Parathyroid adenoma (tissue), 2 donors: ENCODE measurements around the gene ENTREP1.

Experiments used
- H2AFZ ChIP-seq: fragments of 300-600 bp; sonication (generic); one replicate; pipeline ENCODE4 v1.7.0; 2017; ENCODE audit warnings: antibody characterized with exemption, mild to moderate bottlenecking
- H3K27ac ChIP-seq: fragments of 300-600 bp; sonication (generic); one replicate; pipeline ENCODE4 v1.7.0; 2017
- H3K27me3 ChIP-seq: fragments of 300-600 bp; sonication (generic); one replicate; pipeline ENCODE4 v1.7.0; 2017; ENCODE audit warnings: low read length; ENCODE audit not compliant: control insufficient read depth, insufficient read depth
- H3K36me3 ChIP-seq: fragments of 300-600 bp; sonication (generic); one replicate; pipeline ENCODE4 v1.7.0; 2017; ENCODE audit warnings: low read length; ENCODE audit not compliant: control insufficient read depth, insufficient read depth
- H3K4me1 ChIP-seq: fragments of 300-600 bp; sonication (generic); one replicate; pipeline ENCODE4 v1.7.0; 2017; ENCODE audit warnings: control low read depth
- H3K4me2 ChIP-seq: fragments of 300-600 bp; sonication (generic); one replicate; pipeline ENCODE4 v1.7.0; 2017; ENCODE audit warnings: low read length
- H3K4me3 ChIP-seq: fragments of 300-600 bp; sonication (generic); one replicate; pipeline ENCODE4 v1.7.0; 2017; ENCODE audit warnings: low read depth, low read length
- H3K79me2 ChIP-seq: fragments of 300-600 bp; sonication (generic); one replicate; pipeline ENCODE4 v1.7.0; 2017; ENCODE audit warnings: control low read depth
- H3K9ac ChIP-seq: fragments of 300-600 bp; sonication (generic); one replicate; pipeline ENCODE4 v1.7.0; 2017; ENCODE audit warnings: mild to moderate bottlenecking
- H3K9me3 ChIP-seq: fragments of 300-600 bp; sonication (generic); one replicate; pipeline ENCODE4 v1.7.0; 2017; ENCODE audit warnings: low read length; ENCODE audit not compliant: control insufficient read depth
- TF ChIP-seq, protein P1 (sequence below): fragments of 300-600 bp; sonication (generic); IDR thresholded peaks from one replicate; pipeline ENCODE4 v1.7.0; 2017; ENCODE audit warnings: antibody characterized with exemption, mild to moderate bottlenecking
- donor health status: primary hyperparathyroidism.

Gene ENTREP1

DNA sequence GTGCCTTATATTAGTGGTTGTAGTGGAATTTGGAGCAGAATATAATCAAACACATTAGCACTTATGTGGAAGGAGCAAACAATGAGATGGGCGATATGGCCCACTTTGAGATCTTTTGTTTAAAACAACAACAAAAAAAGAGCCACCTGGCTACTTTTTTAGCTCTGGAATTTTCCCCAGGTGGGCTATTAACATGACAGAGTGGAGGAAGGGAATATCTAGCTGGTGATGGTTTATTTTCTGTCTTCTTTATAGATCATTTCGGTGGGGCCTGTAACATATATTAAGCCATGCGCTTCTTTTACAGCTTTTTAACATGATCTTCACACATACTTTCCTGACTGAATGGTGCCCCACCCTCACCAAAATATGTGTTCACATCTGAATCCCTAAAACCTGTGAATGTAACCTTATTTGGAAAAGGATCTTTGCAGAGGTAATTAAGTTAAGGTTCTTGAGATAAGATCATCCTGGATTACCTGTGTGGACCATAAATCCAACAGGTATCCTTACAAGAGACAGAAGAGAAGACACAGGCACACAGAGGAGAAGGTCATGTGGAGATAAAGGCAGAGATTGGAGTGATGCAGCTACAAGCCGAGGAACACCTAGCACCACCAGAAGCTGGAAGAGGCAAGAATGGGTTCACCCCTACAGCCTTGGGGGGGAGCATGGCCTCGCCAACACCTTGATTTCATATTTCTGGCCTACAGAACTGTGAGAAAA, 16.6 kb upstream of the ENTREP1 start:
- Histone ChIP-seq H3K9ac (no peak overlapping the region), H2AFZ (no peak overlapping the region), H3K27me3 (no peaks in the 10 kb centered on the region), H3K27ac (no peak overlapping the region), H3K4me2 (no peak overlapping the region), H3K4me1 (no peaks in the 10 kb centered on the region), H3K36me3 (no peaks in the 10 kb centered on the region), H3K4me3 (no peak overlapping the region), H3K79me2 (no peaks in the 10 kb centered on the region), H3K9me3 (no peaks in the 10 kb centered on the region)
- TF ChIP-seq, protein P1, sequence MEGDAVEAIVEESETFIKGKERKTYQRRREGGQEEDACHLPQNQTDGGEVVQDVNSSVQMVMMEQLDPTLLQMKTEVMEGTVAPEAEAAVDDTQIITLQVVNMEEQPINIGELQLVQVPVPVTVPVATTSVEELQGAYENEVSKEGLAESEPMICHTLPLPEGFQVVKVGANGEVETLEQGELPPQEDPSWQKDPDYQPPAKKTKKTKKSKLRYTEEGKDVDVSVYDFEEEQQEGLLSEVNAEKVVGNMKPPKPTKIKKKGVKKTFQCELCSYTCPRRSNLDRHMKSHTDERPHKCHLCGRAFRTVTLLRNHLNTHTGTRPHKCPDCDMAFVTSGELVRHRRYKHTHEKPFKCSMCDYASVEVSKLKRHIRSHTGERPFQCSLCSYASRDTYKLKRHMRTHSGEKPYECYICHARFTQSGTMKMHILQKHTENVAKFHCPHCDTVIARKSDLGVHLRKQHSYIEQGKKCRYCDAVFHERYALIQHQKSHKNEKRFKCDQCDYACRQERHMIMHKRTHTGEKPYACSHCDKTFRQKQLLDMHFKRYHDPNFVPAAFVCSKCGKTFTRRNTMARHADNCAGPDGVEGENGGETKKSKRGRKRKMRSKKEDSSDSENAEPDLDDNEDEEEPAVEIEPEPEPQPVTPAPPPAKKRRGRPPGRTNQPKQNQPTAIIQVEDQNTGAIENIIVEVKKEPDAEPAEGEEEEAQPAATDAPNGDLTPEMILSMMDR: no peak

DNA sequence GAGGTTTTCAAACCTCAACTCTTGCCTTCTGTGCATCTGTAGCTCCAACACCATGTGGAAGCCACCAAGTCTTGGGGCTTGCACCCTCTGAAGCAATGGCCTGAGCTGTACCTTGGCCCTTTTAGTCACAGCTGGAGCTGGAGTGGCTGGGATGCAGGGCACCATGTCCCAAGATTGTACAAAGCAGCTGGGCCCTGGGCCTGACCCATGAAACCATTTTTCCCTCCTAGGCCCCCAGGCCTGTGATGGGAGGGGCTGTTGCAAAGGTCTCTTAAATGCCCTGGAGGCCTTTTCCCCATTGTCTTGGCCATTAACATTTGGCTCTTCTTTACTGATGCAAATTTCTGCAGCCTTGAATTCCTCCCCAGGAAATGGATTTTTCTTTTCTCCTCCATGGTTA, 11.8 kb upstream of the ENTREP1 start:
- no peaks in the 10 kb centered on the region for H3K9me3 ChIP-seq
- TF ChIP-seq, protein P1: no peak
- H3K9ac ChIP-seq: no peak overlapping the region
- H3K4me1 ChIP-seq: no peaks in the 10 kb centered on the region
- H3K27me3 ChIP-seq: no peaks in the 10 kb centered on the region
- H3K4me2 ChIP-seq: no peak overlapping the region
- H3K27ac ChIP-seq: no peak overlapping the region
- no peaks in the 10 kb centered on the region for H3K79me2 ChIP-seq
- H3K36me3 ChIP-seq: no peaks in the 10 kb centered on the region
- no peak overlapping the region for H2AFZ ChIP-seq
- no peak overlapping the region for H3K4me3 ChIP-seq

GRCh38 chr9:69314547-69314946, 10.5 kb upstream of the ENTREP1 start:
- TF ChIP-seq, protein P1: no peak
- Histone ChIP-seq H3K27ac (no peak overlapping the region), H2AFZ (no peak overlapping the region), H3K4me3 (no peak overlapping the region), H3K79me2 (no peaks in the 10 kb centered on the region), H3K9ac (no peak overlapping the region), H3K4me1 (no peaks in the 10 kb centered on the region), H3K27me3 (no peaks in the 10 kb centered on the region), H3K9me3 (no peaks in the 10 kb centered on the region), H3K4me2 (no peak overlapping the region), H3K36me3 (no peaks in the 10 kb centered on the region)

DNA sequence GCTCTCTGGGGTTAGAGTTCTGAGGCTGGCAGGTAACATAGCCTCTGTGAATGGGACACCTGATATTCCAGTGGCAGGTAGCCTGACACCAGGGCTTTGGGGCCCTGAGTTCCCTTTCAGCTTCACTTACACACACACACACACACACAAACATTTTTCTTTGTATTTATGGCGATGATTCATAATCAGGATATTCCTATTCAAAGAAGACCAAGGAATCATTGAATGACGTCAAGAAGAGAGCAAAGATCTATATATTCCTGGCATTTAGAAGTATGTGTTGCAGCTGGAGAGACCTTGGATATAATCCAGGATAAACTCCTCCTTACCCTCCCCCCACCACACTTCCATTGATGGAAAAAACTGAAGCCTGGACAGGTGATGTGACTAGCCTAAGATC, 7.9 kb upstream of the ENTREP1 start:
- TF ChIP-seq, protein P1: no peak
- Histone ChIP-seq H3K4me1 (no peaks in the 10 kb centered on the region), H3K27ac (no peak overlapping the region), H3K36me3 (no peaks in the 10 kb centered on the region), H3K27me3 (no peaks in the 10 kb centered on the region), H3K9me3 (no peaks in the 10 kb centered on the region), H3K4me3 (no peak overlapping the region), H2AFZ (no peak overlapping the region), H3K79me2 (no peaks in the 10 kb centered on the region), H3K9ac (no peak overlapping the region), H3K4me2 (no peak overlapping the region)

DNA sequence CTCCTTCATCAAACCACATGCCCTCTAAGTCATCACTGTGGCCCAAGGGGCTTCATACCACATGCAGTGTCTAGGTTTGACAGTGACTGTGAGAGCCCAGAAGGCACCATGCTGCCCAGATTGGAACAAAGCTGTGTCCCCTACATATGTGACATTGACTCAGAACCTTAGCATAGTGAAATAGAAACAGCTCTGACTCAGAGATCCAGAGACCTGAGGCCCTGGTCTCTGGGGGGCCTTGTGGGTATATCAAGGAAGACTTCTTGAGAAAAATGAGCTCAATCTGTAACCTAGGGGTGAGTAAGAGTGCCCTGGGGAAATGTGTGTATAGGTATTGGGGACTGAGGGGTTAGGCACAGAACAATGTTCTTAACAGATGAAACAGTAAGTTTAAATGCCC, 7.1 kb upstream of the ENTREP1 start:
- Histone ChIP-seq H3K9me3 (no peaks in the 10 kb centered on the region), H3K4me1 (no peaks in the 10 kb centered on the region), H3K4me3 (no peak overlapping the region), H3K9ac (no peak overlapping the region), H2AFZ (no peak overlapping the region), H3K79me2 (no peaks in the 10 kb centered on the region), H3K36me3 (no peaks in the 10 kb centered on the region), H3K27me3 (no peaks in the 10 kb centered on the region), H3K27ac (no peak overlapping the region), H3K4me2 (no peak overlapping the region)
- TF ChIP-seq, protein P1: no peak
